Endothelial cell of umbilical vein (primary cell): ENCODE measurements around the gene TRMT1. TPM values are rescaled to one million over a fixed set of nuclear protein-coding genes. Genes with fewer than 3 reads are reported as not detected.
A peak's percentile ranks its signal among the peaks of the same experiment; 100 is the strongest.

Experiments used
- BruUV-seq: library from RNA; stranded (reverse); fragments of 400-500 nt; replicated peaks from 2 replicates; lab custom pipeline; 2021; lab: Mats Ljungman, UMichigan
- CTCF ChIA-PET: fragments of 300-600, 350-600 bp; sonication (Branson Sonifier 250); formaldehyde crosslinking; loops from one replicate; lab custom pipeline; 2021; ENCODE audit warnings: antibody characterized with exemption, inconsistent platforms; lab: Charles Lee
- POLR2A ChIA-PET: fragments of 300-600, 350-600 bp; sonication (Branson Sonifier 250); formaldehyde crosslinking; loops from one replicate; lab custom pipeline; 2021; ENCODE audit warnings: antibody characterized with exemption, inconsistent platforms; lab: Charles Lee
- DNase-seq: peaks from one replicate; pipeline ENCODE4 v3.0.0-alpha.2; 2011; ENCODE audit warnings: low read depth, low spot score
- FAIRE-seq: peaks from 2 replicates; lab custom pipeline; 2011; peaks lifted over from hg19 to GRCh38; lab: Jason Lieb, UNC
- H2AFZ ChIP-seq: 2 replicates; pipeline ENCODE4 v1.6.0; 2012; ENCODE audit warnings: low read depth, low read length, control low read depth, inconsistent platforms
- H3K27ac ChIP-seq: 2 replicates; pipeline ENCODE4 v1.5.1; 2011; ENCODE audit warnings: low read depth, mild to moderate bottlenecking, control low read depth, low read length, moderate library complexity; ENCODE audit not compliant: insufficient read depth
- H3K27me3 ChIP-seq, 2 experiments: 2 replicates each; pipeline versions ENCODE4 v1.6.0 to v1.6.1; 2011; ENCODE audit warnings: low read length in 2 of 2, mixed read lengths in 1 of 2; ENCODE audit not compliant: control insufficient read depth in 2 of 2, insufficient read depth in 2 of 2
- H3K36me3 ChIP-seq, 2 experiments: 2 replicates in 1 of 2; 3 replicates in 1 of 2; pipeline ENCODE4 v1.5.1; 2011; ENCODE audit warnings: low read length in 2 of 2, mild to moderate bottlenecking in 1 of 2, moderate library complexity in 1 of 2; ENCODE audit not compliant: control insufficient read depth in 2 of 2, insufficient read depth in 2 of 2; ENCODE audit errors: extremely low read depth in 1 of 2
- H3K4me1 ChIP-seq: 3 replicates; pipeline ENCODE4 v1.5.1; 2011; ENCODE audit warnings: mild to moderate bottlenecking, low read length; ENCODE audit not compliant: control insufficient read depth, insufficient read depth; ENCODE audit errors: extremely low read depth
- H3K4me2 ChIP-seq: 2 replicates; pipeline ENCODE4 v1.6.1; 2011; ENCODE audit warnings: low read length, control low read depth, mixed read lengths; ENCODE audit not compliant: insufficient read depth
- H3K4me3 ChIP-seq, 3 experiments: fragments of 200-600 bp in 1 of 3; sonication (generic), shearing (Covaris generic) in 1 of 3; replicated peaks in 1 of 3; 2 replicates each; pipeline ENCODE4 v1.5.1; 2011 to 2016; ENCODE audit warnings: control low read depth in 3 of 3, low read length in 3 of 3, mild to moderate bottlenecking in 2 of 3, inconsistent platforms in 1 of 3, low read depth in 1 of 3, moderate library complexity in 1 of 3; ENCODE audit not compliant: insufficient read depth in 1 of 3
- H3K79me2 ChIP-seq: 2 replicates; pipeline ENCODE4 v1.6.0; 2012; ENCODE audit warnings: low read length, inconsistent platforms; ENCODE audit not compliant: control insufficient read depth, insufficient read depth
- H3K9ac ChIP-seq: replicated peaks from 2 replicates; pipeline ENCODE3; 2011; ENCODE audit warnings: low read length, control low read depth; ENCODE audit not compliant: insufficient read depth; ENCODE audit errors: extremely low read depth
- H3K9me1 ChIP-seq: replicated peaks from 3 replicates; pipeline ENCODE4 v1.6.0; 2011; ENCODE audit warnings: mild to moderate bottlenecking, low read length; ENCODE audit not compliant: control insufficient read depth, insufficient read depth; ENCODE audit errors: extremely low read depth
- H3K9me3 ChIP-seq: replicated peaks from 2 replicates; pipeline ENCODE4 v1.5.1; 2012; ENCODE audit warnings: low read length, inconsistent platforms; ENCODE audit not compliant: control insufficient read depth, insufficient read depth
- H4K20me1 ChIP-seq: replicated peaks from 2 replicates; pipeline ENCODE3; 2011; ENCODE audit warnings: mild to moderate bottlenecking, low read length; ENCODE audit not compliant: control insufficient read depth, insufficient read depth; ENCODE audit errors: extremely low read depth
- CTCF ChIP-seq, 2 donors: IDR thresholded peaks; 1 replicate in 1 of 2; 2 replicates in 1 of 2; pipeline ENCODE4 v1.5.1; 2011; ENCODE audit warnings: low read length in 2 of 2, mild to moderate bottlenecking in 2 of 2, moderate library complexity in 2 of 2, control low read depth in 1 of 2, inconsistent platforms in 1 of 2, low read depth in 1 of 2; ENCODE audit not compliant: insufficient read depth in 1 of 2; ENCODE audit errors: extremely low read depth in 1 of 2
- EZH2 ChIP-seq: IDR thresholded peaks from 2 replicates; pipeline ENCODE4 v1.6.1; 2012; ENCODE audit warnings: borderline replicate concordance, low read depth, mild to moderate bottlenecking, moderate library complexity, low read length, inconsistent platforms; ENCODE audit not compliant: severe bottlenecking
- POLR2AphosphoS5 ChIP-seq: IDR thresholded peaks from 2 replicates; pipeline ENCODE4 v1.6.1; 2012; ENCODE audit warnings: low read depth, mild to moderate bottlenecking, control low read depth, low read length, moderate library complexity; ENCODE audit not compliant: insufficient read depth
- dilution Hi-C: fragments of 300-500 bp; cut with MboI; formaldehyde crosslinking; loops from one replicate; pipeline ENCODE4 v1.15.0; 2019; ENCODE audit warnings: low sequenced_read_pairs; ENCODE audit not compliant: extremely low pct_ligation_motif_present
- intact Hi-C: fragments of 100-400 bp; cut with micrococcal nuclease; formaldehyde crosslinking; loops from one replicate; pipeline ENCODE4 v1.10.0; 2022
- polyA plus RNA-seq, 4 experiments: library from polyadenylated mRNA; depleted of rRNA in 3 of 4; stranded (reverse) in 3 of 4; unstranded in 1 of 4; fragments of >200 nt; gene quantifications; 2 replicates each; pipeline versions ENCODE4 v1.2.1 to v1.2.3, GENCODE V29; 2011 to 2012; ENCODE audit warnings: missing spikeins in 1 of 4
- total RNA-seq: library from RNA; stranded (reverse); gene quantifications from 2 replicates; pipeline ENCODE4 v1.2.3, GENCODE V29; 2021

The TRMT1 gene
- total and polyA plus RNA-seq, 2 donors (not counting 3 experiments of a cell fraction or from before 2014, with no cell fraction given) = 46.3 to 53.0 TPM

GRCh38 chr19:13152356-13152973 lies 35.9 kb upstream of the TRMT1 start:
- dilution Hi-C loops (no loop called here), intact Hi-C loops (loop anchor here (1.0 to 5.0 kb wide), 3 partner anchors 12 to 580 kb away; no protein-coding TSS in a partner anchor)
- no peak for TF ChIP-seq EZH2
- no peak for TF ChIP-seq POLR2AphosphoS5
- no peak for TF ChIP-seq CTCF (IDR thresholded peaks at IDR 0.05; ENCODE audit: extremely low read depth in 1 of 2, insufficient read depth in 1 of 2, low read depth in 1 of 2, low read length in 2 of 2)
- CTCF ChIA-PET = interaction anchor here (0.6 to 2.2 kb wide), 10 partner anchors 11 to 126 kb away, joined by 3 to 17 read pairs (median 4); no protein-coding TSS in a partner anchor
- peak overlapping the region; percentile 96 for H3K27ac ChIP-seq
- peak overlapping the region; percentile 97 for H3K9ac ChIP-seq
- no peaks in the 10 kb centered on the region for H3K36me3 ChIP-seq
- no peaks in the 10 kb centered on the region for H3K9me3 ChIP-seq
- DNase-seq = no peak
- TSS peak; percentile 15 for BruUV-seq
- no peak overlapping the region for H2AFZ ChIP-seq
- no peak for FAIRE-seq
- POLR2A ChIA-PET = interaction anchor here (0.6 to 2.2 kb wide), 12 partner anchors 11 to 987 kb away, joined by 3 to 25 read pairs (median 4); partner anchors contain the start of gene NACC1
- H4K20me1 ChIP-seq = no peaks in the 10 kb centered on the region
- H3K9me1 ChIP-seq = no peaks in the 10 kb centered on the region
- H3K4me1 ChIP-seq = peaks cover 27% of the 10 kb centered on the region
- H3K4me2 ChIP-seq = peak overlapping the region; percentile 98
- H3K79me2 ChIP-seq = peaks cover 43% of the 10 kb centered on the region
- peak overlapping the region; percentile 55 to 97 (median 67) for H3K4me3 ChIP-seq
- no peaks in the 10 kb centered on the region for H3K27me3 ChIP-seq
